ENCODE data around the gene KIAA0232.
A peak's percentile ranks its signal among the peaks of the same experiment; 100 is the strongest.

Gene KIAA0232

DNA sequence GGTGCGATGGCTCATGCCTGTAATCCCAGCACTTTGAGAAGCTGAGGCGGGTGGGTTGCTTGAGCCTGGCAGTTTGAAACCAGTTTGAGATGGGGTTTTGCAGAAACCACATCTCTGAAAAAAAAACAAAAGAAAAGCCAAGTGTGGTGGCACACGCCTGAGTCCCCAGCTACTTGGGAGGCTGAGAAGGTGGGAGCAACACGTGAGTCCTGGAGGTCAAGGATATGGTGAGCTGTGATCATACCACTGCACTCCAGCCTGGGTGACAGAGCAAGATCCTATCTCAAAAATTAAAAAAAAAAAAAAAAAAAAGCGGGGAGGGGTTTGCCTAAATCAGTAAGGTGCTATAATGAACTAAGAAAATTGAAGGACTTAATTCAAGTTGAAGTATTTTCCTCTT, 68.9 kb downstream of the KIAA0232 start:
- DNase-seq (ENCODE audit: low spot score) = no peak

DNA sequence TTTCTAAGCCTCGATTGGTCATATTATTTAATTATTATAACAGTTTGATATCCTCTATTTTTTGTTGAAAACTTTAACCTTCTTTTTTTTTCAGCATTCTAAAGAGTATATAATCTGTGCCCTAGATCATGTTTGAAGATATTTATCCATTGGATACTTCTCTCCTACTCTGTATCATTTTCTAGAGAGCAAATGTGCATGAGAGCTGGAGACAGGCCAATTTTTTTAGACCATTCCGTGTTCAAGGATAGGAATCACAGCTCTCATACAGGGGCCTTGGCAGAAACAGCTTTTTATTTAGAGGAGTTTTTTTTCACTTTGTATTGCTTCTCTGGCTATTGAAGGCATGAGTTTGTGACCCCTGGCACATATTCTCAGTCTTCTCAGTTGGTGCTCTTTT, 69.4 kb downstream of the KIAA0232 start:
- DNase-seq (ENCODE audit: low spot score) = no peak

DNA sequence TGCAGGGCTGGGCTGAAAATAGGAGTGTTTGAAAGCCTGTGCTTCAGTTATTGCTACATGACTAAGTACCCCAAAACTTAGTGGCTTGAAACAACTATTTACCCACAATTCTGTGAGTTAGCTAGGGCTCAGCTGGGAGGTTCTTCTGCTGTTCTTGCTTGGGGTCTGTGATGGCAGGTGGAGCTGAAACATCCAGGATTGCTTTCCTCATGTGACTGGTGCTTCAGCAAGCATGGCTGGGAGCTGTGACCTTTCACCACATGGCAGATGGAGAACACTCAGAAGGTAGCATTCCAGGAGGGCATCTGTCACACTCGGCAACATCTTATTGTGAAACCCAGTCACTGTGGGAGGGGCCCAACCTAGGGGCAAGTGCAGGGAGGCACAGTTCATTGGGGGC, 70.1 kb downstream of the KIAA0232 start:
- DNase-seq (ENCODE audit: low spot score) = no peak

DNA sequence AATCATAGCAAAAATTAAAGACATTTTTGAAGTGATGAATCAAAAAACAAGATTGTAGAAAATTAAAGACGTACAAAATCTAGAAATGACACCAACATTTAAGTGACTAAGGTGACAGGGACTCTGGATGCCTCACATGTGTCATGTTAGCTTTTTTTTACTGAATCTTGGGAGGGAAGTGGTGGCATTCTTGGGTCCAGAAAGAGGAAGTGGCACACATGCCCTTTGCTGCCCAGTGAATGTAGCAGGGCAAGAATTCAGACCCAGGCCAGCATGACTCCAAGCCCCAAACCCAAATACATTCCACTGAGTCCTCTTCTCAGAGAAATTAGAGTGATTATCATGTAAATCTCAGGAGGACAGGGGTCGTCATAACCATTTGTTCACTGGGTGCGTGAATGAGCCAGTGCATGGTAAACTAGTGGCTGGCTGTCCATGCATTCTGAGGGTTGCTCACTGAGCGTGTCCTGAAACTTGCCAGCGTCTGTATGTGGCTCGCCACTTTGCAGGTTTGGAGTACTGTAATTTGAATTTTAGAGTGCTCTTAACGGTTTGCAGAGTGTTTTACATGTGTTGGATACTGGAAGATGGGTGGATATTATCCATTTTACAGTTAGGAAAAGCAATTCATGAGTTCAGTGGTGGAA, 71.7 kb downstream of the KIAA0232 start:
- DNase-seq (ENCODE audit: low spot score) = no peak

DNA sequence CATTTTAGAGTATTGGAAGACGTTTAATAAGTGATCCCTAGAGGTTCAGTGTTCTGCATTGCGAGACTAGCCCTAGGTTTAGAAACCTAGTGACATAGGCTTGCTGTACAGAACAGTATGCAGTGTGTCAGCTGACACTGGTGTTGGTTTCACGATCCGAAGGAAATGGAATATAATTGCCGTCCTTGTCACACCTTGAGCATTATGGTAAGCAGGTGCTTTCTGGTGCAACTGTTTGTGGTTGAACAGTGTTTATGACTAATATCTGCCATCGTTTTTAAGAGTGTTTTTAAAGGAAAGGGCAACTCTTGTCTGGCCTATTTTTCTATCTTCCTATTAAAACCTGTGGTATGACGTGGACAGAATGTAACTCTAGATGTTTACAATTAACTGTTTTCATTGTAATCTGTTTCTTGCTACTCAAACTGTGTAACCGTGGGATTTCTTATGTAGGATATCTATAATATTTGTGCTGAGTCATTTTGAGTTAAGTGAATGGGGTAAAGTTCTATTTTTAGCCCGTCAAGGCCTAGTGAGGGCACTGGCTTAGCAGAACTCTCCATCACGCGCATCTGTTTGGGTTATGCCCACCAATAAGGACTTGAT, 73.3 kb downstream of the KIAA0232 start:
- DNase-seq (ENCODE audit: low spot score) = no peak

DNA sequence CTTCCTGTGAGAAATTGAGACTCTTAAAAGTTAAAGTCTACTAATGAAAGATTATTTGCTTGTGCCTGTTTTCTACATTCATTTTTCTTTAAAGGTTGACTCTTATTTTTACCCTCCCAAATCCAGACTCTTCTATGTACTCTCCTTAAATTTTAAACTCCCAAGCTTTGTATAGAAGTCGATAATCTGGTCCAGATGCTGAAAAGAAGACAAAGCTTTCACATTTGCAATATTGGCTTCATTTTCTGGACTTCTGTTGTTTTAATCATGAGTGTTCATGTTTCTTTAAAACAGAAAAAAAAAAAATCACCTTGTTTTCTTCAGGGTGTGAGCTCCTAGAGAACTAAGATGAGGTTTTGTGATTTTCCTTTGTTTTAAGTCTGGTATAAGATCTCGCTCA, 73.9 kb downstream of the KIAA0232 start:
- DNase-seq (ENCODE audit: low spot score) = no peak

DNA sequence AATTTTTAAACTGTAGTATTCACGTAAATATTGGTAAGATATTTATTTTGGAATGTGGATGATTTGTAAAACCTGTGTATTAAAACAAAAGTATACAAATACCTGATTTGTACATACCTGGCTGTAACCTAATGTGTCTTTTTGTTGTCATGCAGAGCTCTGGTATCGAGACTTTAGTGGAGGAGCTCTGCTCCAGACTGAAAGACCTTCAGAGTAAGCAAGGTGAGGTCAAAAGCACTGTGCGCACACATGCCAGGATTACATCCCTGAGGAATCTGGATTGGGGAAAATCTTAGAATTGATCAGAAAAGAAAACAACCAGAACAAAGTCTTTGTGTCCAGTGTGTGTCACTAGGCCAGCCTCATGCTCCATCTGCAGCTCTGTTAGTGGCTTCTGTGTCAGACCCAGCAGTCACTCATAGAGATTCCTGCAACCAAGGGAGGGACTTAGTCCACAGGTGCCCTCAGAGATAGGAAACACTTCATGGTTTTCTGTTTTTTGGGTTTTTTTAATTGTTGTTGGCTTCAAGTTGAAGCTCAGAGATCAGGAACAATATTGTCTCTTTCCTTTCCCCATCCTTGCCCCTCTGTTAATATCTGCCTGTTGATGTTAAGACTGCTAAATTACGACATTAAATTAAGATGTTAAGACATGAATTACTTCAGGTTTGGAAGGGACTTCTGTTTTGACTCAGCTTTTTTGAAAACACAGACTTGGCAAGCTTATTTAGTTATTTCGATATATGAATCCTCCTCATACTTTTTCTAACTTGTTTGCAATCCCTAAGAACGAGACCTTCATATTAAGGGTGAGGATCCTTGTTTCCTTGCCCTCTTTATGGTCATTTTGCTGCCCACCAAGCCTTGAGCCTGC, 74.7 kb downstream of the KIAA0232 start:
- DNase-seq (ENCODE audit: low spot score) = no peak

DNA sequence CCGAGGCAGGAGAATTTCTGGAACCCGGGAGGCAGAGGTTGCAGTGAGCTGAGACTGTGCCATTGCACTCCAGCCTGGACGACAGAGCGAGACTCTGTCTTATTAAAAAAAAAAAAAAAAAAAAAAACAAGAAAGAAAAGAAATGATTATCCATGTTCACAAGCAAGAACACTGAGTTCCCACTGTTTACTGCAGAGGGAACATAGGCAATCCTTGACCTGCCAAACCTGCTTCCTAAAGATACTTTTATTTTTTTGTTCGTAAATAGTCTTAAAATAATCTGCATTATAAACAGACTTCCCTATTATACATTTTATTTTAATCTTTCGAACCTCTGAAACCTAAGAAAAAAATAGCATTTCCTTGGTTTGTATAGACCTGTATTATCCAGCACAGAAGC, 76.5 kb downstream of the KIAA0232 start:
- no peak for DNase-seq (ENCODE audit: low spot score)

DNA sequence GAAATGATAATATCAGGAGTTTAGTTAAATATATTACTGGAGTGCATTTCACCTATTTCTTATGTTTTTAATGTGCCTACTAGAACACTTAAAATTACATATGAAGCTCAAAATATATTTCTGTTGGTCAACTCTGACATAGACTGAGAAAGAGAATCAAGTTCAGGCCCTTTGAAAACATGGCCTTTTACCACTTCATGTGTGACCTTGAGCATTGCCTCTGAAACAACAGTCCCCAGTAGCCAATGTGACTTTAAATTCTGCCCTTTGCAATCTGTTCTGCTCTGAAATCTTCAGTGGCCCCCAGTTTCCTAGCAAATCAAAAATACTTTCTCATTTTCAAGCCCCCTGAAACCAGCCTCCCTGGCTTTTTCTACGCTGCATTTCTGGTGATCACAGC, 77.0 kb downstream of the KIAA0232 start:
- DNase-seq (ENCODE audit: low spot score) = no peak

DNA sequence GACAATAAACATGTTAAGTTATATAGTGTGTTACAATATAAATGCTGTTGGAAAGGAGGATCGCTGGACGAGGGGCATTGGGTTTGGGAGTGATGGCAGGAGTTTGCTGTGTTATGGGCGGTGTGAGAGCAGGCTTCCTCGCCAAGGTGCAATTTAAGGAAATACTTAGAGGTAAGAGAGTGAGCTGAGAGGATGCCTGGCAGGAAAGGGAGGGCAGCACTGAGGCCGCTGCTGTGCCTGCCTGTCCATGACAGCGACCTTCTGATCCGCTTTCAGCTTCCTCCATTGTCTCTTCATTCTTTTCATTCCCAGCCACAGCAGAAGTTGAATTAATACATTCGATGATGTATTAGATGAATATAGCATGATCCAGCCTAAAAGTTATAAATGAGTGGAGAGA, 85.9 kb downstream of the KIAA0232 start:
- DNase-seq (ENCODE audit: low spot score) = no peak

DNA sequence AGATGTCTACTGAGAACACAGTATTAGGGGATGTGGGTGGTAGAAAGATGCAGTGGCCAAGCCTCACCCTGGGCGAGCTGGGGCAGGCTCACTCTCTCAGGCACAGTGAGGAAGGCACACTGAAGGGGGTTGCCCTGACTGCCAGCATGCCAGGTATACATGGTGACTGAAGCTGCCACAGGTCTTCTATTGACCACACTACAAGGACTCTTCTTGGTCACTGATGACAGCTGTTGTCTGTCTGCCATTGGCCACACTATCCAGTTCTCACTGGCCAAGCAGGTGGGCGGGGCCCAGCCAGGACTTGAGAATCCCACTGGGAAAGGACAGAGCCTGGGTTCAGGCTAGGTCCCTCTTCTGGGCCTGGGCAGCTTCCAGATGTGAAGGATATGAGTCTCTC, 87.4 kb downstream of the KIAA0232 start:
- DNase-seq (ENCODE audit: low spot score) = no peak

DNA sequence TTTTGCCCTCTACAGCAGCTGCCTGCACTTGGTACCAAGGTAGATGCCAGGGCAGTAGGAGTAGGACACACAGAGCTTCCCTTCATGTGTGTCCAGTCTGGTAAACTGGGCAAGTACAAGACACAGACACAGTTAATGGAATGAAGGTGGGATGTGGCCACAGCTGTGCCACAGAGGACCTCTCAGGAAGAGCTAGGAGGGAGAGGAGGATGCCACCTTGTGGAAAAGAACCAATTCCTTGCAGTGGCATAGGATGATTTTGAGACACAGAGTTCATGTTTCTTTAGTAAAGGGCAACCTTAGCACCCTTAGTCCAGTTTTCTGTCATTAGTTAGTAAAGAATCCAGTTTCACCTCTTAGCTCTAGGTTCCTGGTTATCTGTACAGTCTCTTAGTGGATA, 90.8 kb downstream of the KIAA0232 start:
- no peak for DNase-seq (ENCODE audit: low spot score)

DNA sequence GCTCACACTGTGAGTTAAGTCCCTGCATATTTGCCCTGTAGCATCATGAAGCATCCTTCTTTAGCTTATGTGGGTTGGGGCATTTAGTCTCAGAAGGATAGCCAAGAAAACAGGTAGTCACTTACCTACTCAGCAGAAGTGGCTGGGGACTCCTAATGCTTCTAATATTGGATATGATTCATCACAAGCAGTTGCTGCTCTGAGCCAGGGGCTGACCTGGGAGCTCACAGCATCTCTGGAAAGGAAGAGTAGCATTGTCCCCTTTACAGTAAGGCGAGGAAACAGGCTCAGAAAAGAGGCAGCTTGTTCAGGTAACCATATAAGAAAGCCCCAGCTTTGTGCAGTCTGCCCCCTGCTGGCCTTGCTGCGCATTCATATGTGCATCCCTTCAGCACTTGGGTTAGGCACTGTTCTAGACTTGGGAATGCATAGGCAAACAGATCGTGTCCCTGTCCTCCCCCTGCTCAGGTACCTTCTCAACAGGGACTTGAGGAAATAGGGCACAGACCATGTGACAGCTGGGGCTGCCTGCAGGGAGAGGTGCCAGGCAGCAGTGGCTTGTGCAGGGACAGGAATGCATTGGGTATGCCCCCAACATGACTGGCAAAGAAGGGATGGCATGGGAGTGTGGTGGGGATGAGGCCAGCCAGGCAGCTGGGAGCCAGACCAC, 91.4 kb downstream of the KIAA0232 start:
- peak; percentile 80 for DNase-seq (ENCODE audit: low spot score)

DNA sequence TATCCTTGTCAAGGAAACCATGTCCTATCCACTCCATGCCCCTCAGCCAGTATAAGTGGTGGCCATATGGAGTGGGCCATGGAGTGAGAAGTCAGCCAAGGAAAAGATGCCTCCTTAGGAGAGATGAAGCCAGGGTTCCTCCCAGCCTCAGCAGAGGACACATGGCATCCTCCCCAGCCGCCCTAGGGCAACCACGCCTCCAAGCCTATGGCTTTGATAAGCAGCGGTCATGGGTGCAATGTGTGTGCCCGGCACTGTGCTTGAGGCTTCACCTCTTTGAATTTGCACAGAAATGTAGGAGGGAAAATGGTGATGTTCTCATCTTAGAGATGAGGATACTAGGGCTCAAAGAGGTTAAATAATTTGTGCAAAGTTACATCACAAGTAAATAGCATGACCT, 92.5 kb downstream of the KIAA0232 start:
- no peak for DNase-seq (ENCODE audit: low spot score)

DNA sequence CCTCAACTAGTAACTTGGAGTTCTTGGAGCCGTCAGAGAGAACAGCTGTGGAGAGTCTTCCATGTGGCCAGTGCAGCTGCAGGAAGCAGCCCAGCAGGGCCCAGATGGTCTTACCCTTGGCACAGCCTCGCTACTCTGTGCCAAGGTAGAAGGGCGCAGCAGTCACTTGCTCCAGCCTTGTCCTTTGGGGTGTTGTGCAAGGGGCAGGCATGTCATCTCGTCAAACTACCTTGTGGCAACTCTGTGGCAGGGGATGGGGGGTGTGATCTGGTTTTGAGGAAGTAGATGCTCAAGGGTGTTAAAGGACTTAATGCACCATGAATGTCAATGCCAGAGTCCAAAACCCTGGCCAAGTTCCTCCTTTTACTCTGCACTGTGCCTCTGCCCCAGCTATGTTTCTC, 92.9 kb downstream of the KIAA0232 start:
- peak; percentile 72 for DNase-seq (ENCODE audit: low spot score)

DNA sequence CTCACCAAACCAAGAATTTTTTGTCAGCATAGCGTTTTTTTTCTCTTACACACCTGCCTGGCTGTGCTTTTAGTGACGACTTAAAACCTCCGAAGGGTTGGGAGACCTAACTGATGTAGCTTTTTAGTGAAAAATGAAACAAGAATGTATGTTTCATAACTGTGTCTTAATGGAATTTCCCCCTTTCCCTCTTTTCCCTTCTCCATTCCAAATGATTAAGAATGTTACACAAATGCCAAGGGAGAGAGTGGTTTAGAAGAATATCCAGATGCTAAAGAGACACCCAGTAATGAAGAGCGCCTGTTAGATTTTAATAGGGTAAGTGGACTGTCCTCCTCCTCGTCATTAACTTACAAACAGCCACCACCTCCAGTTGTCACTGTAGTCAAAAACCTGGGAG, 93.9 kb downstream of the KIAA0232 start:
- DNase-seq (ENCODE audit: low spot score) = no peak

DNA sequence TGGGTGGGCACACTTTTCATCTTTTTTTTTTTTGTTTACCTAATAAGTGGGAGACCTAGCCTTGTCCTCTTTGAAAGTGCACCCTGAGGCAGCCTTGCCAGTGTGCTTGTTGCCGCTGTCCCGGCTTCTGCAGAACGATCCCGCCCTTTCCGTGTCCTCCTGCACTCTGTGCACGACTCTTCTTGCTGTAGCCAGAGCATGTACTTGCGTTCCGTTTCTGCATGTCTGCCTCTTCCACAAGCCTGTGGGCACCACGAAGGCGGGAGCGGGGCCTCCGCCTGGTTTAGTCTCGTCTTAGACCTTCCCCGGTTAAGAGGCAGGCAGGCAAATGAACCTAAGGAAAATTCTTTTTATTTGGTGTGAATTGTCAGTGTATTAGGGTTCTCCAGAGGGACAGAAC, 94.5 kb downstream of the KIAA0232 start:
- DNase-seq (ENCODE audit: low spot score) = no peak

DNA sequence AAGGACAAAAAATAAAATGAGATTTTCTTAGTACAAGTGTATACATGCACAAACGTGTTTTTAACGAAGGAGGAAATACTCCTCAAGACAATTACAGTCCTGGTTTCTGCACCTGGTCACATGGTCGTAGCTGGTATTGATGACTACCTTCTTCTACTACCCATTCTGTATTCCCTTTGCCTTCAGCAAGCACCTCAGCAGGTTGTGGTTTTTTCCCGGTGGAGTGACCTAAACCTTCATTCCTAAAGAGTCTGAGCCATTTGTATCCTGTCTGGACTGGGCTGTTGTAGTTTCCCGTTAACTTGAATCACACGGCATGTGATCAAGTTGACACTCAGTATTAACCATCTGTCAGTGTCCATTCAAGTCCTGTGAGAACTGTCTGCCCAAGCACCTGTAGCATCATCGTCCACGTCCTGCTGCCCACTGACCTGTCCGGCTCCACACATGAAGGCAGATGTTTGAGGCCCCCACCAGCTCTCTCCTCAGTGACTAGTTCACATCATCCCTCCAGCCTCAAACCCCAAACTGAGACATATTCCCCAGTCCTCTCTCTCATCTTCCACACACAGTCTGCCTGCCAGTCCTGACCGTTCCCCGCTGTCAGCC, 96.0 kb downstream of the KIAA0232 start:
- DNase-seq (ENCODE audit: low spot score) = no peak

DNA sequence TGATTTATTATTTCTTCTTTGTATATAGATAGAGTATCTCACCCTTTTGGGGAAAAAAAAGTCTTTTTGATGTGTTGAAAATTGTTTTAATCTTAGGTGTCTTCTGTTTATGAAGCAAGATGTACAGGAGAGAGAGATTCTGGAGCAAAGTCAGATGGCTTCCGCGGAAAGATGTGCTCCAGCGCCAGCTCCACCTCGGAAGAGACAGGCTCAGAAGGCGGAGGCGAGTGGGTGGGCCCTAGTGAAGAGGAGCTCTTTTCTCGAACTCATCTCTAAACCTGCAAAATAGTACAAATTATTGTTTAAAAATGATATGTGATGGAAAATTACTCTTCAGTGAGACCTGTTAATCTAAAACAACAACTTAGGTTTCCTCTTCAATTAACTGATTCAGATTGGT, 98.2 kb downstream of the KIAA0232 start:
- no peak for DNase-seq (ENCODE audit: low spot score)

DNA sequence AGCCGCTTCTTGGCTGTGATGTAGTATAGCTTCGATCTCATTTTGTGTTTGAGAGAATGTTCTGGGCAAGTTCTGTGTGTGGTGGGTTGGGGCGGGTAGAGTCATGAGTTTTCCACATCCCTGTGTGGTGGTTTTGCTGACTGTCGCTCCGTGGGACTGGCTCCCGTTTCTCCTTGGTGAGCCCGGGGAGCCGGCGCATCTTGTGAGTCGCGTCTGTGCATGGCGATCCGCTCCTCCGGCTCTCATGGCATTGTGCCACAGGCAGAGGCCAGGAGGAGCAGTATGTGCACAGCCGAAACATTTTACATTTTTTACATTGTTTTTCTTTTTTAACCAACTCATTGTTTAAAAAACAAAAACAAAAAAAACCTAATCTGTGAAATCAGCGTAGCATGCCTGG, 99.4 kb downstream of the KIAA0232 start:
- DNase-seq (ENCODE audit: low spot score) = no peak

DNA sequence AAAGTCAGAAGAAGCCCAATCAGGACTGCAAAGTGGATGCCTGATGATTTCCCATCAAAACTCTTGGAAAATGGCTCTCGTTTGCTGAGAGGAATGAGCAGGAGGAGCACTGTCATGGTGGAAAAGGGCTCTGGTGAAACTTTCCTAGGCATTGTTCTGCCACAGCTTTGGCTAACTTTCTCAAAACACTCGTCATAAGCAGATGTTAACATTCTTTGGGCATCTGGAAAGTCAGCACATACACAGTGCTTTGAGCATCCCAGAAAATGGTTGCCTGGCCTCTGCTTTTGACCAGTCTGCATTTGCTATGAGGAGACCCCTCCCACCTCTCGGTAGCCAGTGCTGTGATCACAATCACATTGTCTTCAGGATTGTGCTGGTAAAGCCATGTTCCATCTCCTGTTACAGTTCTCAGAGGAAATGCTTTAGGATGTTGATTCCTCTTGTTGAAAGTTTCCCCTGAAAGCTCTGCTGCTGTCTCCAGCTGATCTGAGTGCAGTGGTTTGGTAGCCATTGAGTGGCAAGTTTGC, 101.9 kb downstream of the KIAA0232 start:
- no peak for DNase-seq (ENCODE audit: low spot score)

DNA sequence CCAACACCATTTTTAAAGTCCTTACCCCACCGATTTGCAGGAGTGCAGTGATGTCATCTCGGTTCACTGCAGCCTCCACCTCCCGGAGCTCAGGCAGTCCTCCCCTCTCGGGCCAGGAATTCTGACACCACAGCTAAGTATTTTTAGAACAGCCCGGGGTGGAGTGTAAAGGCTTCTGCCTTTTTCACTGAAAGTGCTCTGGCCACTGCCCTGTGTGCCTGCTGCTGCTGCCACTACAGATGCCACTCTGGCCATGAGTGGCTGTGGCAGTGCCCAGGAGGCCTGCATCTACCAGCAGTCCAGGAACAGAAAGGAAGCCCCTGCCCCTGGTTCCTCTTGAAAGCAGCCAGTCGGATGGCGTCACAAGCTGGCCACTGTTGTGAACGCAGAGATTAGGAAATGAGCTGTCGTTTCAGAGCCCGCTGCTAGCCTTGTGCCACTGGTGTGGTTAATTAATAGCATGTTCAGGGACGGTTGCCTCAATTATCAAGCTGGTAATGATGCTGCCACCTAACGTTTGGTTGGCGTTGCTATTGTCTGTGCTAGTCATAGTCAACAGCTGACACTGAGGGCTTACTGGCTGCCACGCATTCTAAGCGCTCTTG, 103.5 kb downstream of the KIAA0232 start:
- DNase-seq (ENCODE audit: low spot score) = peak; percentile 94

Data from Ammon's horn (tissue), 1 donor.